ENCODE measurements around the gene TRAPPC6A. TPM values are rescaled to one million over a fixed set of nuclear protein-coding genes. Genes with fewer than 3 reads are reported as not detected.

TRAPPC6A gene
- total and polyA plus RNA-seq, 2 experiments from 2014 or later: 11.2 to 18.8 TPM

GRCh38 chr19:45125975-45126493 is 52.0 kb downstream of the TRAPPC6A start:
- no peak overlapping the region for H3K9ac ChIP-seq
- no peaks in the 10 kb centered on the region for H3K9me3 ChIP-seq (ENCODE audit: low read depth)
- H3K4me2 ChIP-seq (ENCODE audit: unreplicated experiment): no peak overlapping the region
- peak; percentile 67 for DNase-seq
- H3K27ac ChIP-seq: no peak overlapping the region
- H3K4me3 ChIP-seq: no peak overlapping the region
- H3K27me3 ChIP-seq (replicated peaks; ENCODE audit: insufficient read depth): no peaks in the 10 kb centered on the region
- no peak for TF ChIP-seq EZH2phosphoT487 (IDR thresholded peaks at IDR 0.05; ENCODE audit: insufficient read depth, low read depth)
- no peak for TF ChIP-seq EZH2 (IDR thresholded peaks at IDR 0.05; ENCODE audit: insufficient read depth, poor library complexity, severe bottlenecking)
- in situ Hi-C loops (cut with MboI): no loop called here
- no peak overlapping the region for H2AFZ ChIP-seq
- H3K36me3 ChIP-seq (ENCODE audit: low read depth): no peaks in the 10 kb centered on the region
- H3K79me2 ChIP-seq (ENCODE audit: insufficient read depth): peaks cover 93% of the 10 kb centered on the region
- WGBS, 2 experiments (ENCODE audit: low coverage in 1 of 2, low lambda C conversion rate in 2 of 2, missing lambda C conversion rate in 2 of 2): 62 to 65% methylated on average over 12 of the region's 12 CpGs
- no peaks in the 10 kb centered on the region for H3F3A ChIP-seq (ENCODE audit: insufficient read depth)
- H4K20me1 ChIP-seq (ENCODE audit: insufficient read depth): peaks cover 5% of the 10 kb centered on the region
- H3K9me2 ChIP-seq (ENCODE audit: insufficient read depth): no peaks in the 10 kb centered on the region
- H3K4me1 ChIP-seq (ENCODE audit: insufficient read depth): no peaks in the 10 kb centered on the region

- TF ChIP-seq EZH2phosphoT487 (IDR thresholded peaks at IDR 0.05; ENCODE audit: insufficient read depth, low read depth) (no peak), EZH2 (IDR thresholded peaks at IDR 0.05; ENCODE audit: insufficient read depth, poor library complexity, severe bottlenecking) (no peak)
- H3K4me2 ChIP-seq (ENCODE audit: unreplicated experiment): no peak overlapping the region
- H3K9me2 ChIP-seq (ENCODE audit: insufficient read depth): no peaks in the 10 kb centered on the region
- no peak overlapping the region for H3K27ac ChIP-seq
- no peaks in the 10 kb centered on the region for H3K9me3 ChIP-seq (ENCODE audit: low read depth)
- H2AFZ ChIP-seq: no peak overlapping the region
- peaks cover 94% of the 10 kb centered on the region for H3K79me2 ChIP-seq (ENCODE audit: insufficient read depth)
- in situ Hi-C loops (cut with MboI): no loop called here
- H3K4me3 ChIP-seq: no peak overlapping the region
- DNase-seq: no peak
- H3K4me1 ChIP-seq (ENCODE audit: insufficient read depth): no peaks in the 10 kb centered on the region
- H4K20me1 ChIP-seq (ENCODE audit: insufficient read depth): peaks cover 9% of the 10 kb centered on the region
- H3K9ac ChIP-seq: no peak overlapping the region
- 93 to 94% methylated on average over 9 of the region's 9 CpGs for WGBS, 2 experiments (ENCODE audit: low coverage in 1 of 2, low lambda C conversion rate in 2 of 2, missing lambda C conversion rate in 2 of 2)
- H3K27me3 ChIP-seq (replicated peaks; ENCODE audit: insufficient read depth): no peaks in the 10 kb centered on the region
- no peaks in the 10 kb centered on the region for H3K36me3 ChIP-seq (ENCODE audit: low read depth)
- H3F3A ChIP-seq (ENCODE audit: insufficient read depth): no peaks in the 10 kb centered on the region
Observed at GRCh38 chr19:45125360-45125759, 52.7 kb downstream of the TRAPPC6A start.

- peaks cover 95% of the 10 kb centered on the region for H3K79me2 ChIP-seq (ENCODE audit: insufficient read depth)
- 97 to 98% methylated on average over 6 of the region's 6 CpGs for WGBS, 2 experiments (ENCODE audit: low coverage in 1 of 2, low lambda C conversion rate in 2 of 2, missing lambda C conversion rate in 2 of 2)
- H3K4me2 ChIP-seq (ENCODE audit: unreplicated experiment): no peak overlapping the region
- TF ChIP-seq EZH2 (IDR thresholded peaks at IDR 0.05; ENCODE audit: insufficient read depth, poor library complexity, severe bottlenecking): no peak
- no peak for TF ChIP-seq EZH2phosphoT487 (IDR thresholded peaks at IDR 0.05; ENCODE audit: insufficient read depth, low read depth)
- H2AFZ ChIP-seq: no peak overlapping the region
- in situ Hi-C loops (cut with MboI): no loop called here
- H3K4me3 ChIP-seq: no peak overlapping the region
- no peaks in the 10 kb centered on the region for H3K36me3 ChIP-seq (ENCODE audit: low read depth)
- H3K4me1 ChIP-seq (ENCODE audit: insufficient read depth): no peaks in the 10 kb centered on the region
- H3F3A ChIP-seq (ENCODE audit: insufficient read depth): no peaks in the 10 kb centered on the region
- no peaks in the 10 kb centered on the region for H3K27me3 ChIP-seq (replicated peaks; ENCODE audit: insufficient read depth)
- H3K9ac ChIP-seq: no peak overlapping the region
- no peak for DNase-seq
- peaks cover 9% of the 10 kb centered on the region for H4K20me1 ChIP-seq (ENCODE audit: insufficient read depth)
- no peak overlapping the region for H3K27ac ChIP-seq
- no peaks in the 10 kb centered on the region for H3K9me3 ChIP-seq (ENCODE audit: low read depth)
- H3K9me2 ChIP-seq (ENCODE audit: insufficient read depth): no peaks in the 10 kb centered on the region
Observed at GRCh38 chr19:45124021-45124420, 54.0 kb downstream of the TRAPPC6A start.

GRCh38 chr19:45123440-45123850 is 54.6 kb downstream of the TRAPPC6A start:
- Histone ChIP-seq H3K4me2 (ENCODE audit: unreplicated experiment) (no peak overlapping the region), H3K9me3 (ENCODE audit: low read depth) (no peaks in the 10 kb centered on the region), H4K20me1 (ENCODE audit: insufficient read depth) (peaks cover 9% of the 10 kb centered on the region), H3K9ac (no peak overlapping the region), H3F3A (ENCODE audit: insufficient read depth) (no peaks in the 10 kb centered on the region), H3K36me3 (ENCODE audit: low read depth) (no peaks in the 10 kb centered on the region), H3K27me3 (replicated peaks; ENCODE audit: insufficient read depth) (no peaks in the 10 kb centered on the region), H3K27ac (no peak overlapping the region), H2AFZ (no peak overlapping the region), H3K4me1 (ENCODE audit: insufficient read depth) (no peaks in the 10 kb centered on the region), H3K9me2 (ENCODE audit: insufficient read depth) (no peaks in the 10 kb centered on the region), H3K4me3 (no peak overlapping the region), H3K79me2 (ENCODE audit: insufficient read depth) (peaks cover 95% of the 10 kb centered on the region)
- in situ Hi-C loops (cut with MboI): no loop called here
- TF ChIP-seq EZH2 (IDR thresholded peaks at IDR 0.05; ENCODE audit: insufficient read depth, poor library complexity, severe bottlenecking) (no peak), EZH2phosphoT487 (IDR thresholded peaks at IDR 0.05; ENCODE audit: insufficient read depth, low read depth) (no peak)
- 70 to 71% methylated on average over 9 of the region's 9 CpGs for whole genome bisulfite sequencing, 2 experiments (ENCODE audit: low coverage in 1 of 2, low lambda C conversion rate in 2 of 2, missing lambda C conversion rate in 2 of 2)
- no peak for DNase-seq

GRCh38 chr19:45122832-45123231 is 55.2 kb downstream of the TRAPPC6A start:
- TF ChIP-seq EZH2phosphoT487 (IDR thresholded peaks at IDR 0.05; ENCODE audit: insufficient read depth, low read depth) (no peak), EZH2 (IDR thresholded peaks at IDR 0.05; ENCODE audit: insufficient read depth, poor library complexity, severe bottlenecking) (no peak)
- Histone ChIP-seq H3K36me3 (ENCODE audit: low read depth) (no peaks in the 10 kb centered on the region), H3K27ac (no peak overlapping the region), H3K4me1 (ENCODE audit: insufficient read depth) (no peaks in the 10 kb centered on the region), H3K27me3 (replicated peaks; ENCODE audit: insufficient read depth) (no peaks in the 10 kb centered on the region), H3K9me2 (ENCODE audit: insufficient read depth) (no peaks in the 10 kb centered on the region), H3K4me2 (ENCODE audit: unreplicated experiment) (no peak overlapping the region), H3K9me3 (ENCODE audit: low read depth) (no peaks in the 10 kb centered on the region), H3K79me2 (ENCODE audit: insufficient read depth) (peaks cover 95% of the 10 kb centered on the region), H3F3A (ENCODE audit: insufficient read depth) (no peaks in the 10 kb centered on the region), H2AFZ (no peak overlapping the region), H3K4me3 (no peak overlapping the region), H3K9ac (no peak overlapping the region), H4K20me1 (ENCODE audit: insufficient read depth) (peaks cover 9% of the 10 kb centered on the region)
- in situ Hi-C loops (cut with MboI): no loop called here
- WGBS, 2 experiments (ENCODE audit: low coverage in 1 of 2, low lambda C conversion rate in 2 of 2, missing lambda C conversion rate in 2 of 2): 71 to 79% methylated on average over 5 to 6 of the region's 6 CpGs
- DNase-seq: no peak
